ENCODE measurements around the gene MARCHF3.

- no peak for TF ChIP-seq CTCF (IDR thresholded peaks at IDR 0.05; ENCODE audit: insufficient read depth, low read depth, low read length)
- no peak for TF ChIP-seq EZH2 (IDR thresholded peaks at IDR 0.05; ENCODE audit: insufficient read depth, low read length)
Measured at GRCh38 chr5:126982202-126982601, 48.2 kb downstream of the MARCHF3 start.
